Chondrocyte (in vitro differentiated cells): Measurements from ENCODE around the gene CRHBP. TPM values are rescaled to one million over a fixed set of nuclear protein-coding genes. Genes with fewer than 3 reads are reported as not detected.

Experiments
- DNase-seq: peaks from one replicate; pipeline ENCODE4 v3.0.0; 2021; ENCODE audit warnings: mixed read lengths, low spot score
- H3K27ac Mint-ChIP-seq: one replicate; pipeline ENCODE4 v1.8.0; 2021; ENCODE audit warnings: mild to moderate bottlenecking, moderate library complexity, mixed read lengths; ENCODE audit not compliant: unreplicated experiment
- H3K27me3 Mint-ChIP-seq: 2 replicates; pipeline ENCODE4 v1.8.0; 2021; ENCODE audit warnings: low read depth, mixed read lengths
- H3K36me3 Mint-ChIP-seq: 2 replicates; pipeline ENCODE4 v1.8.0; 2021; ENCODE audit warnings: low read depth, mixed read lengths
- H3K4me1 Mint-ChIP-seq: 2 replicates; pipeline ENCODE4 v1.8.0; 2021; ENCODE audit warnings: low read depth, mild to moderate bottlenecking, mixed read lengths
- H3K4me3 Mint-ChIP-seq: one replicate; pipeline ENCODE4 v1.8.0; 2021; ENCODE audit warnings: mild to moderate bottlenecking, moderate library complexity, mixed read lengths; ENCODE audit not compliant: unreplicated experiment
- H3K9me3 Mint-ChIP-seq: 2 replicates; pipeline ENCODE4 v1.8.0; 2021; ENCODE audit warnings: low read depth, mixed read lengths
- total RNA-seq: library from RNA; stranded (reverse); gene quantifications from 3 replicates; pipeline ENCODE4 v1.2.1, GENCODE V29; 2021
- TF ChIP-seq, protein P1 (sequence below): fragments of 200-600 bp; sonication (generic); IDR thresholded peaks from 2 replicates; pipeline ENCODE4 v1.5.0; 2021; ENCODE audit warnings: antibody characterized with exemption, mild to moderate bottlenecking, moderate library complexity

The CRHBP gene
- total RNA-seq, 1 donor from 2014 or later = 0.40 TPM

DNA sequence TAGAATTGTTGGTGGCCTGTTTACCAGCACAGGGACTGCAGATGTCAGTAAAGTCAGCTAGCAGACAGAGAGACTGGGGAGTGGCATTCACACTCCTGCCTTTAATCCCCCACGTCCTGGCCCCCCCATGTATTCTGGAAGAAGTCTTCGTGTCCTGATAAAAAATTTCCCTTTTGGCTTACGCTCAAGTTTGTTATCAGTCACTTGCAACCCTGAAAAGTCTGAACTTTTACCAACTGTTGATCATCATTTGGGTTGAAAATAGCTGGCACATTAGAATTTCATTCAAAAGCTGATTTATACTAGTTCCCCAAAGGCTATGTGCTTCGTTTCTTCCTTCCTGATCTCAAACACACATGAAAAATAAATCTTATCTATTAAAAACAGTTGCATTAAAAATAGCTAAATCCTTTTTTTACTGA lies 5.8 kb upstream of the CRHBP start:
- no peak for DNase-seq
- H3K4me1 Mint-ChIP-seq = peaks cover 22% of the 10 kb centered on the region
- no peaks in the 10 kb centered on the region for H3K9me3 Mint-ChIP-seq
- no peaks in the 10 kb centered on the region for H3K36me3 Mint-ChIP-seq
- H3K4me3 Mint-ChIP-seq = no peak overlapping the region
- TF ChIP-seq, protein P1, sequence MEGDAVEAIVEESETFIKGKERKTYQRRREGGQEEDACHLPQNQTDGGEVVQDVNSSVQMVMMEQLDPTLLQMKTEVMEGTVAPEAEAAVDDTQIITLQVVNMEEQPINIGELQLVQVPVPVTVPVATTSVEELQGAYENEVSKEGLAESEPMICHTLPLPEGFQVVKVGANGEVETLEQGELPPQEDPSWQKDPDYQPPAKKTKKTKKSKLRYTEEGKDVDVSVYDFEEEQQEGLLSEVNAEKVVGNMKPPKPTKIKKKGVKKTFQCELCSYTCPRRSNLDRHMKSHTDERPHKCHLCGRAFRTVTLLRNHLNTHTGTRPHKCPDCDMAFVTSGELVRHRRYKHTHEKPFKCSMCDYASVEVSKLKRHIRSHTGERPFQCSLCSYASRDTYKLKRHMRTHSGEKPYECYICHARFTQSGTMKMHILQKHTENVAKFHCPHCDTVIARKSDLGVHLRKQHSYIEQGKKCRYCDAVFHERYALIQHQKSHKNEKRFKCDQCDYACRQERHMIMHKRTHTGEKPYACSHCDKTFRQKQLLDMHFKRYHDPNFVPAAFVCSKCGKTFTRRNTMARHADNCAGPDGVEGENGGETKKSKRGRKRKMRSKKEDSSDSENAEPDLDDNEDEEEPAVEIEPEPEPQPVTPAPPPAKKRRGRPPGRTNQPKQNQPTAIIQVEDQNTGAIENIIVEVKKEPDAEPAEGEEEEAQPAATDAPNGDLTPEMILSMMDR = no peak
- no peaks in the 10 kb centered on the region for H3K27me3 Mint-ChIP-seq
- H3K27ac Mint-ChIP-seq = no peak overlapping the region

DNA sequence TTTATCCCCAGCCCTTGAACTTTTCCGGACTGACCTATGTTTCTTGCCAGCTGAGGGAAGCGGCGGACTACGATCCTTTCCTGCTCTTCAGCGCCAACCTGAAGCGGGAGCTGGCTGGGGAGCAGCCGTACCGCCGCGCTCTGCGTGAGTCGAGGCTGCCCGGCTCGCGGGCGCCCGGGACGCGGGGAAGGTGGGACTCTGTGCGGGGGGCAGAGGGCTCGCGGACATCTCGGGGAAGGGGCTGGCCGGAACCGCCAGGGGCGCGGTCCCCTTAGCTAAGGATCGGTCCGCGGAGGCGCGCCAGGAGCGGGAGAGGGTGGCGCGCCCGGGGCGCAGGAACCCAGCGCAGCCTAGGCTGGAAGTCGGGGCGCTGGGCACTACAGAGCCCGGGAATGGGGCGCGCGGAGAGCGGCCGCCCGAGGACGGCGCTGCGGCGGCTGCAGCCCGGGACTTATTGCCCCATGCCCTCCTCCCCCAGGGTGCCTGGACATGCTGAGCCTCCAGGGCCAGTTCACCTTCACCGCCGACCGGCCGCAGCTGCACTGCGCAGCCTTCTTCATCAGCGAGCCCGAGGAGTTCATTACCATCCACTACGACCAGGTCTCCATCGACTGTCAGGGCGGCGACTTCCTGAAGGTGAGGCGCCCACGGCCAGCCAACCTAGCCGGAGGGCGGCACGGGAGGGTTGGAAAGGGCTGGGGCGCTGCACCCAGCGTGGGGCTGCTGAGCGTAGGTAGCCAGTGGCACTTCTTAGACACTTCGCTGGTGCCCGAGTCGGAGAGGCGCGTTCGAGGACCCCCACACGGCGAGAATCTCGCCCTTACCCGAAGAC lies 922 bp downstream of the CRHBP start:
- H3K4me3 Mint-ChIP-seq = peak overlapping the region; percentile 67
- H3K9me3 Mint-ChIP-seq = no peaks in the 10 kb centered on the region
- DNase-seq = no peak
- peaks cover 13% of the 10 kb centered on the region for H3K4me1 Mint-ChIP-seq
- no peak overlapping the region for H3K27ac Mint-ChIP-seq
- TF ChIP-seq, protein P1 = peak; percentile 16
- peaks cover 7% of the 10 kb centered on the region for H3K27me3 Mint-ChIP-seq
- no peaks in the 10 kb centered on the region for H3K36me3 Mint-ChIP-seq

DNA sequence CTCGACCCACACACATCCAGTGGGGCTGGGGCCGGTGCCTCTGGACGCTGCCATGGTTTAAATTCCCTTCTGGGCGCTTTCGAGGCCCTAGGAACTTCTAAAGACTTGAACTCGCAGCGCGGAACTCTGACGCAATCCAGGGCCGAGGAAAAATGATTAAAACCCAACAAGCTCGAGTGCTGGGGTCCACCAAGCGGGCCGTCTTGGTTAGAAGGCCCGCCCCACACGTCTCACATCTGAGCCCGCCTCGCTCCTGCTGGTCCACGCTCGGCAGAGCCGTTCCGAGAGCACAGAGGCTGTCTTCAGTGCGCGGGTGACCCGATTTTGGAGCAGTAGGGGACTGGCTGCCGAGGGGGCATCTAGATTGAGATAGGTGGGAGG lies 1.5 kb downstream of the CRHBP start:
- Mint-ChIP-seq H3K9me3 (no peaks in the 10 kb centered on the region), H3K4me1 (peaks cover 19% of the 10 kb centered on the region), H3K4me3 (peak overlapping the region; percentile 67), H3K27me3 (peaks cover 7% of the 10 kb centered on the region), H3K36me3 (no peaks in the 10 kb centered on the region), H3K27ac (no peak overlapping the region)
- no peak for DNase-seq
- TF ChIP-seq, protein P1 = no peak

DNA sequence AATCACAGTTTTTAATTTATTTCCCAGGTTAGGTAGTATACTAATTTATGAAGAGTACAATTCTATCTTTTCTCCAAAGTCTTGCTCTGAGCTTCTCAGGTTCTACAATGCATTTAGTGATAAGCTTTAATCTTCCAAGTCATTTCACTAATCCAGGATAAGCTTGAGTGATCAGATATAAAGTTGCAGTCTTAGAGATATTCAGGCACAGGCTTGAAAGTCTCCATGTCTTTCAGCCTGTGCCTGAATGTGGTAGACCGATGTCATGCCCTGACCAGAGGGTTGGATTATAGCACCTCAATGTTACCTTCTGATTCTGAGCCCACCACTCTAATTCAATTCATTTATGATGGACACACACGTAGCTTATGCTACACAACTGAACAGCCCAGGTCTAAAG lies 3.2 kb downstream of the CRHBP start:
- H3K4me3 Mint-ChIP-seq = no peak overlapping the region
- no peak for DNase-seq
- peaks cover 7% of the 10 kb centered on the region for H3K27me3 Mint-ChIP-seq
- TF ChIP-seq, protein P1 = no peak
- no peaks in the 10 kb centered on the region for H3K36me3 Mint-ChIP-seq
- H3K9me3 Mint-ChIP-seq = no peaks in the 10 kb centered on the region
- peaks cover 28% of the 10 kb centered on the region for H3K4me1 Mint-ChIP-seq
- no peak overlapping the region for H3K27ac Mint-ChIP-seq

DNA sequence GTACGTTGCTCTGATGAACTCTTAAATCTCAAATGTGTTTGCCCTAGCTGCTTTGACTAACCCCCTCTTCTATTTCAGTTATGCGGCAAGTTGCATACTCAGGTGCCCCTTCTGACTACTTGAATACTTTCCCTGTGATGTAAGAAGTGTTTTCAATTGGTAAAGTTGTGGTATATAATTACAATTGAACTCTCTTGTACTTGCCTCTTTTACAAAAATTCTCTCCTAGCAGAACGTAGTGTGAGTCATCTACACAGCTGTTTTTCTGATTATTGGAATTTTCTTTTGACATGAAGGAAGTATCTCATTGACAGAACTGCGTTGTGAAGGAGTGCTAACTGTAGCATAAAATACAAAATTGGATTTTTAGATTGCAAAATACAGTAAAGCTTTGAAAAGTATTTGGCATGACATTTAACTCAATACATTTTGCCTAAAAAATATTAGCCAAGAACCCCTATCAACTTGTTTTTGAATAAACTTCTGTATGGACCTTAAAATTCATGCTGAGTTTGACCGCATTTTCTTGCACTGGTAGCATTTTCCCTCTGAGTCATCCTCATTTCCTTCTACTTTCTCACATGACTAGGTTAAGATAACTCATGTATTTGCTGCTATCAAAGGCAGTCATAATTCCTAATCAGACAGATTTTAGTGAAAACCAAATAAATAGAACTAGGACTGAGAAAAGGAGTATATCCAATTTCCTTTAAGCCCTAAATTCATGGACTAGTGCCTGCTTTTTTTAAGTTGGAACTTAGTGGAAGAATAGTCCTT lies 6.3 kb downstream of the CRHBP start:
- Mint-ChIP-seq H3K4me3 (no peak overlapping the region), H3K9me3 (no peaks in the 10 kb centered on the region), H3K27me3 (peaks cover 1% of the 10 kb centered on the region), H3K4me1 (peaks cover 25% of the 10 kb centered on the region), H3K27ac (peak overlapping the region; percentile 49), H3K36me3 (no peaks in the 10 kb centered on the region)
- TF ChIP-seq, protein P1 = no peak
- no peak for DNase-seq
